ENCODE results near the gene PTTG1IP. TPM values are rescaled to one million over a fixed set of nuclear protein-coding genes. Genes with fewer than 3 reads are reported as not detected.

Gene PTTG1IP
- total and polyA plus RNA-seq, 2 of the 13 experiments (the other 11 are each of a cell fraction or from before 2014, with no cell fraction given), result 161 to 700 TPM

DNA sequence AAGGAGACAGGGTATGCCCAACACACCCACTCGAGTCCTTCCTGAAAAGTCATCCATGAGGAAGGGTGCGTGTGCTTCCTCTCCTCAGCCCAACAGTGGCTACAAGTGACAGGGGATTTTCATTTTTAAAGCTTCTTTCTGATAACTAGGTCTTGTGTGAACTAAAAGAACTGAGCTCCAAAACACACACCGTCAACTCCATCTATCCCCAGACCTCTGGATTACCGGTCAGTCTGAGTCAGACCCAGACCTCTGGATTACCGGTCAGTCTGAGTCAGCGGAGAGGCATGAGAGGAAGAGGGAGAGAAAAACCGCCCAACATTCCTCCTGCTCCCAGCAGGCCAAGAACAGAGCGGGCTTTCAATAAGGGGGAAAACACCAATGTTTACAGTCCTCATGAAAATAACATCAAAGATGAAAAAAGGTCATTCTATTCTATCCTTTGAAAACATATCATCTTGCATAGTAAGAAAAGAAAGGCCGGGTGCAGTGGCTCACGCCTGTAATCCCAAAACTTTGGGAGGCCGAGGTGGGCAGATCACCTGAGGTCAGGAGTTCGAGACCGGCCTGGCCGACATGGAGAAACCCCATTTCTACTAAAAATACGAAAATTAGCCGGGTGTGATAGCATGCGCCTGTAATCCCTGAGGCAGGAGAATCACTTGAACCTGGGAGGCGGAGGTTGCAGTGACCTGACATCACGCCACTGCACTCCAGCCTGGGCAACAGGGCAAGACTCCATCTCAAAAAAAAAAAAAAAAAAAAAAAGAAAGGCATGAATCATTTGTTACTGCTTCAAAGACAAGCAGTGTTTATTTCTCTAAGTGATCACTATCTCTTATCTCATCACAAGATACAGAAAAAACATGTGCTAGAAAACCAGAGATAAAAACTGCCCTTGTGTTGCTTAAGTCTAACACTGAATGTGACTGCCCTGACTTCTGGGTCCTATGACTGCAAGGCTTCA lies 3.4 kb downstream of the PTTG1IP start (continued):
- no peak for TF ChIP-seq SATB2 (CRISPR knock-in tag; IDR thresholded peaks at IDR 0.05)
- TF ChIP-seq ZNF12 (CRISPR knock-in tag; IDR thresholded peaks at IDR 0.05), result peak; percentile 18; the same call in 1 of the 2 replicates
- TF ChIP-seq, protein P1, sequence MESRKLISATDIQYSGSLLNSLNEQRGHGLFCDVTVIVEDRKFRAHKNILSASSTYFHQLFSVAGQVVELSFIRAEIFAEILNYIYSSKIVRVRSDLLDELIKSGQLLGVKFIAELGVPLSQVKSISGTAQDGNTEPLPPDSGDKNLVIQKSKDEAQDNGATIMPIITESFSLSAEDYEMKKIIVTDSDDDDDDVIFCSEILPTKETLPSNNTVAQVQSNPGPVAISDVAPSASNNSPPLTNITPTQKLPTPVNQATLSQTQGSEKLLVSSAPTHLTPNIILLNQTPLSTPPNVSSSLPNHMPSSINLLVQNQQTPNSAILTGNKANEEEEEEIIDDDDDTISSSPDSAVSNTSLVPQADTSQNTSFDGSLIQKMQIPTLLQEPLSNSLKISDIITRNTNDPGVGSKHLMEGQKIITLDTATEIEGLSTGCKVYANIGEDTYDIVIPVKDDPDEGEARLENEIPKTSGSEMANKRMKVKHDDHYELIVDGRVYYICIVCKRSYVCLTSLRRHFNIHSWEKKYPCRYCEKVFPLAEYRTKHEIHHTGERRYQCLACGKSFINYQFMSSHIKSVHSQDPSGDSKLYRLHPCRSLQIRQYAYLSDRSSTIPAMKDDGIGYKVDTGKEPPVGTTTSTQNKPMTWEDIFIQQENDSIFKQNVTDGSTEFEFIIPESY (CRISPR knock-in tag; IDR thresholded peaks at IDR 0.05), result 0 out of 2 replicates have a peak, but pooled peaks have one; percentile 14
- TF ChIP-seq ZNF619 (CRISPR knock-in tag; IDR thresholded peaks at IDR 0.05), result 0 out of 2 replicates have a peak, but pooled peaks have one; percentile 63
- TF ChIP-seq ZNF136 (CRISPR knock-in tag; IDR thresholded peaks at IDR 0.05; ENCODE audit: low read depth), result no peak
- TF ChIP-seq FOXP1 (IDR thresholded peaks at IDR 0.05), result peak; percentile 55
- peak; percentile 91 for TF ChIP-seq FOXP1 (CRISPR knock-in tag; IDR thresholded peaks at IDR 0.05)
- peak; percentile 56; the same call in 1 of the 2 replicates for TF ChIP-seq ZSCAN20 (CRISPR knock-in tag; IDR thresholded peaks at IDR 0.05; ENCODE audit: borderline replicate concordance)
- TF ChIP-seq ESRRA (CRISPR knock-in tag; IDR thresholded peaks at IDR 0.05; ENCODE audit: low read depth), result peak; percentile 23; the same call in 1 of the 2 replicates
- TF ChIP-seq ZNF780A (CRISPR knock-in tag; IDR thresholded peaks at IDR 0.05), result no peak
- peak; percentile 60 for TF ChIP-seq ZNF501 (CRISPR knock-in tag; IDR thresholded peaks at IDR 0.05)
- TF ChIP-seq, protein P2, sequence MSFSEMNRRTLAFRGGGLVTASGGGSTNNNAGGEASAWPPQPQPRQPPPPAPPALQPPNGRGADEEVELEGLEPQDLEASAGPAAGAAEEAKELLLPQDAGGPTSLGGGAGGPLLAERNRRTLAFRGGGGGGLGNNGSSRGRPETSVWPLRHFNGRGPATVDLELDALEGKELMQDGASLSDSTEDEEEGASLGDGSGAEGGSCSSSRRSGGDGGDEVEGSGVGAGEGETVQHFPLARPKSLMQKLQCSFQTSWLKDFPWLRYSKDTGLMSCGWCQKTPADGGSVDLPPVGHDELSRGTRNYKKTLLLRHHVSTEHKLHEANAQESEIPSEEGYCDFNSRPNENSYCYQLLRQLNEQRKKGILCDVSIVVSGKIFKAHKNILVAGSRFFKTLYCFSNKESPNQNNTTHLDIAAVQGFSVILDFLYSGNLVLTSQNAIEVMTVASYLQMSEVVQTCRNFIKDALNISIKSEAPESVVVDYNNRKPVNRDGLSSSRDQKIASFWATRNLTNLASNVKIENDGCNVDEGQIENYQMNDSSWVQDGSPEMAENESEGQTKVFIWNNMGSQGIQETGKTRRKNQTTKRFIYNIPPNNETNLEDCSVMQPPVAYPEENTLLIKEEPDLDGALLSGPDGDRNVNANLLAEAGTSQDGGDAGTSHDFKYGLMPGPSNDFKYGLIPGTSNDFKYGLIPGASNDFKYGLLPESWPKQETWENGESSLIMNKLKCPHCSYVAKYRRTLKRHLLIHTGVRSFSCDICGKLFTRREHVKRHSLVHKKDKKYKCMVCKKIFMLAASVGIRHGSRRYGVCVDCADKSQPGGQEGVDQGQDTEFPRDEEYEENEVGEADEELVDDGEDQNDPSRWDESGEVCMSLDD (CRISPR knock-in tag; IDR thresholded peaks at IDR 0.05; ENCODE audit: borderline replicate concordance), result no peak
- TF ChIP-seq, protein P3, sequence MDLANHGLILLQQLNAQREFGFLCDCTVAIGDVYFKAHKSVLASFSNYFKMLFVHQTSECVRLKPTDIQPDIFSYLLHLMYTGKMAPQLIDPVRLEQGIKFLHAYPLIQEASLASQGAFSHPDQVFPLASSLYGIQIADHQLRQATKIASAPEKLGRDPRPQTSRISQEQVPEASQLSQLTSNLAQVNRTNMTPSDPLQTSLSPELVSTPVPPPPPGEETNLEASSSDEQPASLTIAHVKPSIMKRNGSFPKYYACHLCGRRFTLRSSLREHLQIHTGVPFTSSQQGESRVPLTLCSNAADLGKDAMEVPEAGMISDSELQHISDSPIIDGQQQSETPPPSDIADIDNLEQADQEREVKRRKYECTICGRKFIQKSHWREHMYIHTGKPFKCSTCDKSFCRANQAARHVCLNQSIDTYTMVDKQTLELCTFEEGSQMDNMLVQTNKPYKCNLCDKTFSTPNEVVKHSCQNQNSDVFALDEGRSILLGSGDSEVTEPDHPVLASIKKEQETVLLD (CRISPR knock-in tag; IDR thresholded peaks at IDR 0.05; ENCODE audit: low read depth), result no peak
- peak; percentile 59; the same call in 1 of the 2 replicates for TF ChIP-seq ZNF34 (CRISPR knock-in tag; IDR thresholded peaks at IDR 0.05; ENCODE audit: borderline replicate concordance)
- TF ChIP-seq MED1 (CRISPR knock-in tag; IDR thresholded peaks at IDR 0.05), result peak; percentile 94
- TF ChIP-seq, protein P4, sequence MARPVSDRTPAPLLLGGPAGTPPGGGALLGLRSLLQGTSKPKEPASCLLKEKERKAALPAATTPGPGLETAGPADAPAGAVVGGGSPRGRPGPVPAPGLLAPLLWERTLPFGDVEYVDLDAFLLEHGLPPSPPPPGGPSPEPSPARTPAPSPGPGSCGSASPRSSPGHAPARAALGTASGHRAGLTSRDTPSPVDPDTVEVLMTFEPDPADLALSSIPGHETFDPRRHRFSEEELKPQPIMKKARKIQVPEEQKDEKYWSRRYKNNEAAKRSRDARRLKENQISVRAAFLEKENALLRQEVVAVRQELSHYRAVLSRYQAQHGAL (CRISPR knock-in tag; IDR thresholded peaks at IDR 0.05; ENCODE audit: not compliant biosample characterization), result no peak
- TF ChIP-seq ZFP37 (CRISPR knock-in tag; IDR thresholded peaks at IDR 0.05; ENCODE audit: borderline replicate concordance), result 0 out of 2 replicates have a peak, but pooled peaks have one; percentile 19
- TF ChIP-seq ZFP62 (CRISPR knock-in tag; IDR thresholded peaks at IDR 0.05), result no peak
- TF ChIP-seq CENPX (CRISPR knock-in tag; IDR thresholded peaks at IDR 0.05), result no peak

Measured in HepG2 (cell line).